ENCODE data around the gene FARSB. TPM values are rescaled to one million over a fixed set of nuclear protein-coding genes. Genes with fewer than 3 reads are reported as not detected.

The FARSB gene
- total and polyA plus RNA-seq, 2 donors (not counting 1 experiment from before 2014, with no cell fraction given) = 9.4 to 34.8 TPM

- Histone ChIP-seq H3K9me3 (ENCODE audit: control insufficient read depth, insufficient read depth, low read depth, low read length) (no peaks in the 10 kb centered on the region), H3K36me3 (ENCODE audit: control insufficient read depth, insufficient read depth, low read length) (peaks cover 5% of the 10 kb centered on the region)
- TF ChIP-seq CTCF (conservative IDR thresholded peaks at IDR 0.05 in 1 of 2, IDR thresholded peaks at IDR 0.05 in 1 of 2; ENCODE audit: low read depth in 1 of 2, low read length in 2 of 2) (no peak), EZH2 (IDR thresholded peaks at IDR 0.05; ENCODE audit: low read length, missing control alignments) (no peak)
Observed at GRCh38 chr2:222637067-222637466, 18.8 kb downstream of the FARSB start.

GRCh38 chr2:222635295-222635694 is 20.6 kb downstream of the FARSB start:
- no peak overlapping the region for H3K27ac ChIP-seq (ENCODE audit: insufficient read depth, low read length)
- H3K27me3 ChIP-seq (ENCODE audit: control insufficient read depth, insufficient read depth, low read length) = no peaks in the 10 kb centered on the region
- TF ChIP-seq CTCF (conservative IDR thresholded peaks at IDR 0.05 in 1 of 2, IDR thresholded peaks at IDR 0.05 in 1 of 2; ENCODE audit: low read depth in 1 of 2, low read length in 2 of 2) = no peak
- no peak for TF ChIP-seq EZH2 (IDR thresholded peaks at IDR 0.05; ENCODE audit: low read length, missing control alignments)
- H3K79me2 ChIP-seq (ENCODE audit: control insufficient read depth, insufficient read depth, low read length) = no peaks in the 10 kb centered on the region
- no peaks in the 10 kb centered on the region for H3K4me1 ChIP-seq (ENCODE audit: control insufficient read depth, extremely low read depth, insufficient read depth, low read length)
- H3K4me2 ChIP-seq (ENCODE audit: extremely low read depth, insufficient read depth, low read length) = no peak overlapping the region
- peaks cover 6% of the 10 kb centered on the region for H3K36me3 ChIP-seq (ENCODE audit: control insufficient read depth, insufficient read depth, low read length)
- no peaks in the 10 kb centered on the region for H3K9me3 ChIP-seq (ENCODE audit: control insufficient read depth, insufficient read depth, low read depth, low read length)
- H4K20me1 ChIP-seq (ENCODE audit: control insufficient read depth, extremely low read depth, insufficient read depth, low read length) = no peaks in the 10 kb centered on the region
- H2AFZ ChIP-seq (ENCODE audit: low read length) = no peak overlapping the region
- no peak for DNase-seq (ENCODE audit: low read depth in 2 of 2)
- no peak overlapping the region for H3K9ac ChIP-seq (ENCODE audit: insufficient read depth, low read length)
- H3K4me3 ChIP-seq (replicated peaks in 1 of 4; ENCODE audit: control extremely low read depth in 1 of 4, insufficient read depth in 1 of 4, low read depth in 3 of 4, low read length in 4 of 4) = no peak overlapping the region

More at GRCh38 chr2:222637067-222637466, 18.8 kb downstream of the FARSB start:
- Histone ChIP-seq H4K20me1 (ENCODE audit: control insufficient read depth, extremely low read depth, insufficient read depth, low read length) (no peaks in the 10 kb centered on the region), H3K27me3 (ENCODE audit: control insufficient read depth, insufficient read depth, low read length) (no peaks in the 10 kb centered on the region), H3K79me2 (ENCODE audit: control insufficient read depth, insufficient read depth, low read length) (no peaks in the 10 kb centered on the region), H2AFZ (ENCODE audit: low read length) (no peak overlapping the region), H3K4me1 (ENCODE audit: control insufficient read depth, extremely low read depth, insufficient read depth, low read length) (no peaks in the 10 kb centered on the region), H3K9ac (ENCODE audit: insufficient read depth, low read length) (no peak overlapping the region), H3K27ac (ENCODE audit: insufficient read depth, low read length) (no peak overlapping the region), H3K4me2 (ENCODE audit: extremely low read depth, insufficient read depth, low read length) (no peak overlapping the region), H3K4me3 (replicated peaks in 1 of 4; ENCODE audit: control extremely low read depth in 1 of 4, insufficient read depth in 1 of 4, low read depth in 3 of 4, low read length in 4 of 4) (no peak overlapping the region)
- DNase-seq (ENCODE audit: low read depth in 2 of 2) = no peak

- Histone ChIP-seq H3K36me3 (ENCODE audit: control insufficient read depth, insufficient read depth, low read length) (peaks cover 9% of the 10 kb centered on the region), H3K27ac (ENCODE audit: insufficient read depth, low read length) (no peak overlapping the region)
Observed at GRCh38 chr2:222627764-222628163, 28.1 kb downstream of the FARSB start.

More at GRCh38 chr2:222627764-222628163, 28.1 kb downstream of the FARSB start:
- H3K4me2 ChIP-seq (ENCODE audit: extremely low read depth, insufficient read depth, low read length) = no peak overlapping the region
- no peaks in the 10 kb centered on the region for H3K4me1 ChIP-seq (ENCODE audit: control insufficient read depth, extremely low read depth, insufficient read depth, low read length)
- TF ChIP-seq CTCF (conservative IDR thresholded peaks at IDR 0.05 in 1 of 2, IDR thresholded peaks at IDR 0.05 in 1 of 2; ENCODE audit: low read depth in 1 of 2, low read length in 2 of 2) = no peak
- no peak for TF ChIP-seq EZH2 (IDR thresholded peaks at IDR 0.05; ENCODE audit: low read length, missing control alignments)
- H3K9ac ChIP-seq (ENCODE audit: insufficient read depth, low read length) = no peak overlapping the region
- H3K79me2 ChIP-seq (ENCODE audit: control insufficient read depth, insufficient read depth, low read length) = no peaks in the 10 kb centered on the region
- no peak for DNase-seq (ENCODE audit: low read depth in 2 of 2)
- no peaks in the 10 kb centered on the region for H3K9me3 ChIP-seq (ENCODE audit: control insufficient read depth, insufficient read depth, low read depth, low read length)
- H3K4me3 ChIP-seq (replicated peaks in 1 of 4; ENCODE audit: control extremely low read depth in 1 of 4, insufficient read depth in 1 of 4, low read depth in 3 of 4, low read length in 4 of 4) = no peak overlapping the region
- no peaks in the 10 kb centered on the region for H3K27me3 ChIP-seq (ENCODE audit: control insufficient read depth, insufficient read depth, low read length)
- H4K20me1 ChIP-seq (ENCODE audit: control insufficient read depth, extremely low read depth, insufficient read depth, low read length) = no peaks in the 10 kb centered on the region
- H2AFZ ChIP-seq (ENCODE audit: low read length) = no peak overlapping the region

Measured in fibroblast of lung (primary cell).